ENCODE results near the gene LIX1.

The LIX1 gene

DNA sequence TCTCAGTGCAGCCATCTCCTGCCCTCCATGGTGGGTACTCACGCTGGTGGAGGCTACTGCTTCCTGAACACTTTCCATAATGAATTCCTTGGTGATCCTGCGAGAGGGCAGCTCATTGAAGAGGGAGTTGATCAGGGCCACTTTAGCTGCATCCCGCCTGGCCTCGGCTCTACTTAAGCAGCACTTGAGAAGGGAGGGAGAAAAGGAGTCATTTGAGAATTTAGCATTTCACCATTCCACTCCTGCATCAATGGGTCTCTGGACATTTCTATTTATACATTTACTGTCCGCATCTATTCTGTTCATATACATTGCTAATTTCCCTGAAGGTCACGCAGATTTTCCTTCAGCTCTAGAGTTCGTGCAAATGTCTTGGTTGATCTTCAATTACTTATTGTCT, 35.1 kb downstream of the LIX1 start:
- Histone ChIP-seq H2AFZ (ENCODE audit: low read length) (no peak overlapping the region), H3K9me2 (ENCODE audit: low read depth, low read length) (no peaks in the 10 kb centered on the region), H3K27ac (ENCODE audit: low read depth, low read length, poor library complexity, severe bottlenecking) (no peak overlapping the region), H4K20me1 (ENCODE audit: insufficient read depth, low read length) (no peaks in the 10 kb centered on the region), H3K79me2 (ENCODE audit: insufficient read depth, low read length) (no peaks in the 10 kb centered on the region), H3K4me3 (ENCODE audit: low read depth, low read length, poor library complexity, severe bottlenecking) (no peak overlapping the region), H3K27me3 (ENCODE audit: insufficient read depth, low read length) (no peaks in the 10 kb centered on the region), H3K36me3 (ENCODE audit: insufficient read depth, low read length) (no peaks in the 10 kb centered on the region), H3K4me2 (ENCODE audit: low read length) (no peak overlapping the region), H3K9me3 (ENCODE audit: low read length) (no peaks in the 10 kb centered on the region), H3K4me1 (ENCODE audit: insufficient read depth, low read length, severe bottlenecking) (peaks cover 11% of the 10 kb centered on the region), H3K9ac (ENCODE audit: low read length) (no peak overlapping the region), H3F3A (ENCODE audit: insufficient read depth, low read length) (no peaks in the 10 kb centered on the region)
- TF ChIP-seq EZH2 (IDR thresholded peaks at IDR 0.05; ENCODE audit: borderline replicate concordance, low read length) = no peak
- TF ChIP-seq, protein P1, sequence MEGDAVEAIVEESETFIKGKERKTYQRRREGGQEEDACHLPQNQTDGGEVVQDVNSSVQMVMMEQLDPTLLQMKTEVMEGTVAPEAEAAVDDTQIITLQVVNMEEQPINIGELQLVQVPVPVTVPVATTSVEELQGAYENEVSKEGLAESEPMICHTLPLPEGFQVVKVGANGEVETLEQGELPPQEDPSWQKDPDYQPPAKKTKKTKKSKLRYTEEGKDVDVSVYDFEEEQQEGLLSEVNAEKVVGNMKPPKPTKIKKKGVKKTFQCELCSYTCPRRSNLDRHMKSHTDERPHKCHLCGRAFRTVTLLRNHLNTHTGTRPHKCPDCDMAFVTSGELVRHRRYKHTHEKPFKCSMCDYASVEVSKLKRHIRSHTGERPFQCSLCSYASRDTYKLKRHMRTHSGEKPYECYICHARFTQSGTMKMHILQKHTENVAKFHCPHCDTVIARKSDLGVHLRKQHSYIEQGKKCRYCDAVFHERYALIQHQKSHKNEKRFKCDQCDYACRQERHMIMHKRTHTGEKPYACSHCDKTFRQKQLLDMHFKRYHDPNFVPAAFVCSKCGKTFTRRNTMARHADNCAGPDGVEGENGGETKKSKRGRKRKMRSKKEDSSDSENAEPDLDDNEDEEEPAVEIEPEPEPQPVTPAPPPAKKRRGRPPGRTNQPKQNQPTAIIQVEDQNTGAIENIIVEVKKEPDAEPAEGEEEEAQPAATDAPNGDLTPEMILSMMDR (IDR thresholded peaks at IDR 0.05; ENCODE audit: low read length) = no peak

DNA sequence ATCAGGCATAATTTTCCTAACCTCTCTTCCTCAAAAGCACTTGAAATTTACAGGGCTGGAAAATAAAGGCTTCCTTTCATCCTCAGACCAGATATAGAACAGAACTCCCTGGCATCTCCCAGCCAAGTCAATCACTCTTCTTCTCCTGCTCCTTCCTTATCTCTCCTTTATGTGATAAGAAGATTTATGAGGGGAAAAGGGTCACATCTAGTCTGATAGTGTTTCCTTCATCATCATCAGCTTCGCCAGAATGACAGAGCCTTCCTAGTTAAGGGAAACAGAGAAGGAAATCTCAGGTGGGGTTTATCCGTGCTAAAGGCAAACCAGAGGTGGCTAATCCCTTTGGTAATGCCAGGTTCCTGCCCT, 36.2 kb downstream of the LIX1 start:
- H3K9ac ChIP-seq (ENCODE audit: low read length) = no peak overlapping the region
- no peaks in the 10 kb centered on the region for H3K27me3 ChIP-seq (ENCODE audit: insufficient read depth, low read length)
- H3K4me1 ChIP-seq (ENCODE audit: insufficient read depth, low read length, severe bottlenecking) = no peaks in the 10 kb centered on the region
- TF ChIP-seq, protein P1 (IDR thresholded peaks at IDR 0.05; ENCODE audit: low read length) = no peak
- no peak for TF ChIP-seq EZH2 (IDR thresholded peaks at IDR 0.05; ENCODE audit: borderline replicate concordance, low read length)
- H3K9me3 ChIP-seq (ENCODE audit: low read length) = no peaks in the 10 kb centered on the region
- no peaks in the 10 kb centered on the region for H3K9me2 ChIP-seq (ENCODE audit: low read depth, low read length)
- no peak overlapping the region for H3K27ac ChIP-seq (ENCODE audit: low read depth, low read length, poor library complexity, severe bottlenecking)
- H3F3A ChIP-seq (ENCODE audit: insufficient read depth, low read length) = no peaks in the 10 kb centered on the region
- no peak overlapping the region for H3K4me2 ChIP-seq (ENCODE audit: low read length)
- no peak overlapping the region for H2AFZ ChIP-seq (ENCODE audit: low read length)
- H3K79me2 ChIP-seq (ENCODE audit: insufficient read depth, low read length) = no peaks in the 10 kb centered on the region
- H3K36me3 ChIP-seq (ENCODE audit: insufficient read depth, low read length) = no peaks in the 10 kb centered on the region
- H3K4me3 ChIP-seq (ENCODE audit: low read depth, low read length, poor library complexity, severe bottlenecking) = no peak overlapping the region
- H4K20me1 ChIP-seq (ENCODE audit: insufficient read depth, low read length) = no peaks in the 10 kb centered on the region

DNA sequence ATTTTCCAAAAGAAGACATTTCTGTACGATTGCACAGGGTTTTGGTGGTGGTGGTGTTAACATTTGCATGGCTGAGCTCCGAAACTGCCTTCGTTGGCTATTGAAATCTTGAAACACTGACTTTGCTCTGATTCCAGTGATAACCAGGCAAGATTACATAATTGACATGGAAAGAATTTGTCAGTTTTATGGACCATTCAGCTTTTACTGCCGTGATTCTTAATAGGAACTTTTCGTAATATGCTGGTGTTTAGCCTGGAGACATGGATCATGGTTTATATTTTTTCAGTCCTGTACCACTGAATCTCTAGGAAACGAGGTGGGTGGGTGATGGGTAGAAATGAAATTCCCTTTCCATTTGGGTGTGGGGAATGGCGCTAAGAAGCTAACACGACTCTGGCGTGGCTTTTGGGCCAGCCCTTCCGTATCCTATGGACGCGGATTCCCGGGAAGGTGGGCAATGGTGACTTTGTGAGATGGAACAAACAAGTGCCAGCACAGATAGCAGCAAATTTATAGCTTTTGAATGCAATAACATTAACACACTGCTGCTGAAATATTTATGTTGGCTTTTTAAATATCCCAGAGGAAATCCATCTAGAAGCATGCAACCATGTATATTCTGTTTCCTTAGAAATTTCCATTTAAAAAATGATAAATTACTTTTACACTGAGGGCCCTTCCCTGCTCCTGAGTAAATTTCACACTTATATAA, 36.8 kb downstream of the LIX1 start:
- Histone ChIP-seq H3K9ac (ENCODE audit: low read length) (no peak overlapping the region), H2AFZ (ENCODE audit: low read length) (no peak overlapping the region), H3K36me3 (ENCODE audit: insufficient read depth, low read length) (no peaks in the 10 kb centered on the region), H3K4me2 (ENCODE audit: low read length) (no peak overlapping the region), H3K27ac (ENCODE audit: low read depth, low read length, poor library complexity, severe bottlenecking) (no peak overlapping the region), H4K20me1 (ENCODE audit: insufficient read depth, low read length) (no peaks in the 10 kb centered on the region), H3K79me2 (ENCODE audit: insufficient read depth, low read length) (no peaks in the 10 kb centered on the region), H3K4me3 (ENCODE audit: low read depth, low read length, poor library complexity, severe bottlenecking) (no peak overlapping the region), H3K4me1 (ENCODE audit: insufficient read depth, low read length, severe bottlenecking) (no peaks in the 10 kb centered on the region), H3F3A (ENCODE audit: insufficient read depth, low read length) (no peaks in the 10 kb centered on the region), H3K27me3 (ENCODE audit: insufficient read depth, low read length) (no peaks in the 10 kb centered on the region), H3K9me3 (ENCODE audit: low read length) (no peaks in the 10 kb centered on the region), H3K9me2 (ENCODE audit: low read depth, low read length) (no peaks in the 10 kb centered on the region)
- TF ChIP-seq EZH2 (IDR thresholded peaks at IDR 0.05; ENCODE audit: borderline replicate concordance, low read length) = no peak
- TF ChIP-seq, protein P1 (IDR thresholded peaks at IDR 0.05; ENCODE audit: low read length) = no peak

Data from OCI-LY1 (cell line).